NCI-H146 treated with DMSO at 0.1 percent for 48 hours (cell line): ENCODE results near the gene GRHL1.

ENCODE experiments used
- DNase-seq: peaks from one replicate; lab custom pipeline; 2025; ENCODE audit not compliant: unreplicated experiment; lab: John Stamatoyannopoulos, UW

Gene GRHL1

GRCh38 chr2:9948721-9949120 is 2.8 kb upstream of the GRHL1 start:
- DNase-seq: no peak

DNA sequence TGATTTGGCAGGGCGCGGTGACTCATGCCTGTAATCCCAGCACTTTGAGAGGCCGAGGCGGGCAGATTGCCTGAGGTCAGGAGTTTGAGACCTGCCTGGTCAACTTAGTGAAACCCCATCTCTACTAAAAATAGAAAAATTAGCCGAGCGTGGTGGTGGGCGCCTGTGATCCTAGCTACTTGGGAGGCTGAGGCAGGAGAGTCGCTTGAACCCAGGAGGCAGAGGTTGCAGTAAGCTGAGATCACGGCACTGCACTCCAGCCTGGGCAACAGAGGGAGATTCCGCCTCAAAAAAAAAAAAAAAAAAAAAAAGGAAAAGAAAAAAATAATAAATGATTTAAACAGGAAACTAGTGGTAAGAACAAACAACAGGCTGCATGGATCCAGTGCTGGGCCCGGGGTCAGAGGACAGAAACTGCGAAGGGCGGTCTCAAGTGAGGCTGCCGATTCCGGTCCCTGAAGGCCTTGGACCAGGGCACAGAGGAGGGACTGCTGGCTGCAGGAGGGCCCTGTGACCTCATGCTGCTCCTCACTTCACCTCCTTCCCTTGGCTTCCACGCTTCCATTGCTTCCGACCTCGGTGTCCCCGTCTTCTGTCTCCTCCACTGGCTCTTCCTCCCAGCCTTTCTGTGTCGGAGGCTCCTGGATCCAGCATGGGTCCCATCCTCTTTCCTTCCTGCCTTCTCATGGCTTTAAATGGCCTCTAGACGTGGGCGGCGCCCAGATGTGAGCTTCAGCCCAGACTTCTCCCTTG is 2.1 kb upstream of the GRHL1 start:
- no peak for DNase-seq

GRCh38 chr2:9949992-9950520 is 1.4 kb upstream of the GRHL1 start:
- no peak for DNase-seq

GRCh38 chr2:9950521-9951271 is 797 bp upstream of the GRHL1 start:
- no peak for DNase-seq

DNA sequence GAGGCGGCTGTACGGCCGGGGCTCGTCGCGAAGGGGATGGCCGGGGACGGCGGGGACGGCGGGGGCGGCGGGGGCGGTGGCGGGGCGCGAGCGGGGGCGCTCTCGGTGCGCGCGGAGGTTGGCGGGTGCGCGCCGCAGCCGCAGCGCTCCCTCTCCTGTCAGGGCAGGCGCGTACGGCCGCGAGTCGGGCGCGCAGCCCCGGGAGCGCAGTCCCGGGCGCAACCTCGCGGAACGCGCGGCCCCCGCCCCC is 296 bp upstream of the GRHL1 start:
- no peak for DNase-seq

DNA sequence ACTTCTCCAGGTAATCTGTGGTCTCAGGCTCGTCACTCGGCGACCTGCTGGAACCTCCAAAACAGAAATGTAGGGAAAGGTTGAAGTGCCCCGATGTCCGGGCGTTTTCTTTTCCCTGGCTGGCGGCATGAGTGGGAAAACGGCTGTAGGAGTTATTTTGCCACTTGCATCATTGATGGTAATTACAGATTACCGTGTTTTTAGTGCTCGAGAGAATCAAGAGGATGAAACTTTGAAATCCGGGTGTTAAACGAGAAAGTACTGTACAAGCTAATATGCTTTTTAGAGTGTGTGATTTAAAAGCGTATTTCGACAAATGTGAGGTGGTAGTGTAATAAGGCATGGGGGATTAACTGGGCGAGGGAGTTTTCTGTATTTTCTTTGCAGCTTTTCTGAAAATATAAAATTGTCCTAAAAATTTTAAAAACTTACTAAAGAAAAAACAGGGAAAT is 819 bp downstream of the GRHL1 start:
- no peak for DNase-seq

GRCh38 chr2:9952856-9953503 is 1.5 kb downstream of the GRHL1 start:
- DNase-seq: no peak

GRCh38 chr2:9954136-9954535 is 2.6 kb downstream of the GRHL1 start:
- DNase-seq: no peak

DNA sequence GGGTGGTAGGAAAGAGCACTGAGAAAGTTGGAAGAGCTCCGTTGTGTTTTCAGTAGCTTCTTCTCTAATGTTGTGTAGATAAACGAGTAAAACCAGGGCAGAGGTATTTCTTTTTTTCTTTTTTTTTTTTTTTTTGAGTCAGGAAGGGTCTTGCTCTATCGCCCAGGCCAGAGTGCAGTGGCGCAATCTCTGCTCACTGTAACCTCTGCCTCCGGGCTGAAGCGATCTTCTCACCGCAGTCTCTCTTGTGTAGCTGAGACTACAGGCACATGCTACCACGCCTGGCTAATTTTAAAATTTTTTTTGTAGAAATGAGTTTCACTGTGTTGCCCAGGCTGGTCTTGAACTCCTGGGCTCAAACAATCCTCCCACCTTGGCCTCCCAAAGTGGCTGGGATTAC is 6.6 kb downstream of the GRHL1 start:
- no peak for DNase-seq

GRCh38 chr2:9959262-9959661 is 7.8 kb downstream of the GRHL1 start:
- no peak for DNase-seq

GRCh38 chr2:9961013-9961412 is 9.5 kb downstream of the GRHL1 start:
- no peak for DNase-seq

DNA sequence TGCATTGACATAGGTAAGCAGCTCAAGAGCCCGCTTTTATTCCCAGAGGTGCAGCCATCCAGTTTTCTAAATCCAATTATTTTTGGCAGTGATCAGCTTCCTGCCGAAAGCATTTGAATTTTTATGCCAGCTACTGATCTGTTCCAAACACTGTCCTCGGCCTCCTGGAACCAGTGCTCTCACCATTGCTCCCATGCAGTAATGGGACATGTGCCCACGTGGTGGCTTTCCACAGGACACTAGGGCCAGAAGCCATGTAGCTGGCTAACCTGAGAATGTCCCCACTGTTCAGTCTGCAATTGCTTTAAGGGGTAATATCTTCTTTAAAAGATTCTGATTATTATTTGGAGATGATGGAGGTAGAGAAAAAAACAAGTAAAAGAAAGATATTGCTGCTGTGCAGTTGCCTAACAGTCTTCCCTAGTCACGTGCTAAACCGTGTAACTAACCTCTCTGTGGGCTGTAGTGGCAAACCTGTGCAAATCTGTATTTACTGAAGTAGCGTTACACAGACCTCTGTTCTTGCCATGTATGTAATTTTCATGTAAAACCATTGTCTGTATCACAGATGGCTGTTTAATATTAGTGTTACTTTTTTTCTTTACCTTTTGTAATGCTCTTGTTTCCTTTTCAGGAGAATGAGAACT is 13.0 kb downstream of the GRHL1 start:
- DNase-seq: no peak

GRCh38 chr2:9965119-9965822 is 13.8 kb downstream of the GRHL1 start:
- no peak for DNase-seq

GRCh38 chr2:9966491-9967022 is 15.1 kb downstream of the GRHL1 start:
- no peak for DNase-seq

DNA sequence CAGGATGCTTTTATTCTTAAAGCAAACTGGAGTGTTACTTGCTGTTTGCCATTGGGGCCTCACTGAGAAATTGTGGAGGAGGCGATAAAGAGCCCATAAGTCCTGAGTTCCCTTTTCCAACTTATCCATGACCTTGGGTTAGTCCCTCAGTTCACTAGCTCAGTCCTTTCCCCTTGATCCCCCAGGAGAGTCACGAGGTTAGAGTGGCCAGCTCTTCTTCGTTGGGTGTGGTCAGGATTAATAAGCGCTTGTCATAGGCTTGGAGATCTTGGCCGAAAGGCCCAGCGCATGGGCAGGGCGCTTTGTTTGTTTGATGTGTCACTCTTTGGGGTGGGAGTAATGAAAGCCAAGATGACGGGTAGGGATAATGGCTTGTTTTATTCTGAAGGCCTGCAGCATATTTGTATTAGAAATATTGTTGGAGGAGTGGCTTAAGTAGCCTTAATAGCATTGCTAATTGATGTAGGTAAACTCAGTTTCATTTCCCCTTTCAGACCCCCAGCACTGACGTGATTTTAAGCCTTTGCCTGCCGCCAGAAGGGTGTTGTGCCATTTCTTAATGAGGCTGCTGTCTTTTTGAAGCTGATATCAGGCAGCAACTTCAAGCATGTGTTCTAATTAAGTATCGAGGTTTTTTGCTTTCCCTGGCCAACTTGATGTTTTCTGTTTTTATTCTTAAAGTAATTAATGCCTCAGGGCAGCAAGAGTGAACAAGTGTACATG is 15.7 kb downstream of the GRHL1 start:
- no peak for DNase-seq

- no peak for DNase-seq
These were observed 17.3 kb downstream of the GRHL1 start for GRCh38 chr2:9968553-9969497.

DNA sequence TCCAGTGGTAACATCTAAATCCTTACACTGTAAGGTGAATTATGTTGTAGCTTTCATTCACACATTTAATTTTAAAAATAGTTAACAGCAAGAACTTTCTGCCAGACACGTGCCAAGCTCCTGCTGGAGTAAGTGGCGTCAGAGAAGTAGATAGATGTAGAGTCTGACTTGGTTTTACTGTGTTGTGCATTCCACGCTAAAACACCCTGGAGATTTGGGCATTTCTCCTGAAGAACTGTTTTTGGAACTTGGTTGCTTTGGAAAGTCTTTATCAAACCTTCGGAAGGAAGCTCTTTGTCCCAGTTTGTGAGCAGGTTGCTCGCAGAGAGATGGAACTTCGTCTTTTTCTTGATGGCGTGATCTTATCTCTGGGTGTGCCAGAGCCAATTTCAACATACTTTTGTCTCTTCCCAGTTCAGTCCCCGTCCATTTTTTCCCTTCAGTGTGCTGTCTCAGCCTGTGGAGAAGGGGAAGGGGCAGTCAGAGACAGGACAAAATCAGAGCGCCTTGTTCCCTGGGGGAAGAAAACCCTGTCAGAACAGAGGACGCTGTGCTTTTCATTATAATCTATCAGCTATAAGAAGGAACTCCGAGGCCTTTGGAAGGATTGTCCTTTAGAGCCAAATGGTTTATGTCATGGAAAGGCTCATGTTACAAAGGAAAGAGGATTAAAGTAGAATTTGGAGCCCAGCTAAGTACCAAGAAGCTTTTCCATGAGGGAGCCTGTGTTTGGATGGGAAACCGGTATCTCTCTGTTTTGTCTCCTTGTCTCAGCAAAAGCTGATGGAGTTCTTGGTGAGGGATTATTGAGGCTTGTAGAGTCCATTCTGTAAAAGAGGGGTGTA is 18.9 kb downstream of the GRHL1 start:
- no peak for DNase-seq
